GM19372 (cell line): ENCODE measurements around the gene TPRX1.

ENCODE experiments used
- ATAC-seq: cut with Tn5 transposase; IDR thresholded peaks from one replicate; pipeline ENCODE4 v1.9.1; 2021; ENCODE audit warnings: mild to moderate bottlenecking, low read depth, moderate library complexity; ENCODE audit not compliant: unreplicated experiment

Gene TPRX1

DNA sequence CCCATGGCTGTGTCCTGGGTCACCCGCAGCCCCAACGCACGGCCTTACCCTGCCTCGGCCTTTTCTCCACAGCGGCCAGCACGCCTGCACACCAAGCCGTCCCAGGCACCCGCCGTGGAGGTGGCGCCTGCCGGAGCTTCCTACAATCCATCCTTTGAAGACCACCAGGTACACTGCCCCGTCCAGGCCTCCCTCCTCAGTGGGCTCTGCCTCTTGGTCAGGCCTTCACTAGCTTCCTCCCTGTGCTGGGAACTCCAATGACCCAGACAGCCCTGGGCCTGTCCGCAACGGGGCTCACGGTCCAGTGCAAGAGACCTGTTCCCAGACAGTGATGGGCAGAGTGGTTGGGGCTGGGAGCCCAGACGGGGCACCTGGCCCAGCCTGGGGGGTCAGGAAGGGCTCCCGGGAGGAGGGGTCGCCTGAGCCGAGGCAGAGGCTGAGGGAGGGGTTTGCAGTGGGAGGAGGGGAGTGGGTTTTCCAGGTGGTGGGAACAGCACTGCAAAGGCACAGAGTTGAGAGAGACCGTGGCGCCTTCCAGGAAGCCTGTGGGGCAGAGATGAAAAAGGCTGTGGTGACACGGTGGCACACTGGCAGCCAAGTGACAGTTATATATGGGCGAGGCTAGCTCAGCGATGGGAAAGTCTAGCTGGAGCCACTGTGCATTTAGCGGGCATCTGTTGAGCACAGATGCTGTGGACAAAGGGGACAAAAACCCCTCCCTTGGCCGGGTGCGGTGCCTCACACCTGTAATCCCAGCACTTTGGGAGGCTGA is 51.7 kb downstream of the TPRX1 start:
- no peak for ATAC-seq
